Fibroblast of the conjunctiva (primary cell): Measurements from ENCODE around the gene EMP3.
"Not testable (repeated sequence)": the region's sequence is repeated elsewhere in the genome, so short reads cannot be mapped to it uniquely, and the experiment has no call there.

Source experiments
- DNase-seq: peaks from one replicate; pipeline ENCODE4 v3.0.0-alpha.2; 2010; ENCODE audit warnings: low read depth

Gene EMP3, protein sequence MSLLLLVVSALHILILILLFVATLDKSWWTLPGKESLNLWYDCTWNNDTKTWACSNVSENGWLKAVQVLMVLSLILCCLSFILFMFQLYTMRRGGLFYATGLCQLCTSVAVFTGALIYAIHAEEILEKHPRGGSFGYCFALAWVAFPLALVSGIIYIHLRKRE

GRCh38 chr19:48325265-48325910 is at the start of gene EMP3:
Gene EMP3 (plus strand): TSS chr19:48325552. CDS start chr19:48326845, 1,293 bp downstream.
- DNase-seq = peak; percentile 87

DNA sequence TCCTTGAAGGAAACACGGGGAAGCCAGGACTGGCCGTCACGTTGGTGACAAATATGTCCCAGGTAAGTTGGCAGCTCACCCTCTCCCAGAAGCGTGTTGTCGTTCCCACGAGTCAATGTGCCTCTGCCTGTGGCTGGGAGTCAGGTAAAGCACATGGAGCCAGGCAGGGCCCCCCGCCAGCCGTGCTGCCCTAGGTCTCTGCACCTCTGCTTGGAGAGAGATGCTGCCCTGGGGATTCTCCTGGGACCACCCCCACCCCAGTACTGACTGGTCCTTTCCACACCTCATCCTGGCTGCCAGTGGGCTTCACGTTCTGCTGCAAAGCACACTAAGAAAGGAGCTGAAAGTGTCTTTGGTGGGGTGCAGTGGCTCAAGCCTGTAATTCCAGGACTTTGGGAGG is 45.6 kb upstream of the EMP3 start:
- no peak for DNase-seq

GRCh38 chr19:48283908-48284307 is 41.4 kb upstream of the EMP3 start:
- DNase-seq = no peak

DNA sequence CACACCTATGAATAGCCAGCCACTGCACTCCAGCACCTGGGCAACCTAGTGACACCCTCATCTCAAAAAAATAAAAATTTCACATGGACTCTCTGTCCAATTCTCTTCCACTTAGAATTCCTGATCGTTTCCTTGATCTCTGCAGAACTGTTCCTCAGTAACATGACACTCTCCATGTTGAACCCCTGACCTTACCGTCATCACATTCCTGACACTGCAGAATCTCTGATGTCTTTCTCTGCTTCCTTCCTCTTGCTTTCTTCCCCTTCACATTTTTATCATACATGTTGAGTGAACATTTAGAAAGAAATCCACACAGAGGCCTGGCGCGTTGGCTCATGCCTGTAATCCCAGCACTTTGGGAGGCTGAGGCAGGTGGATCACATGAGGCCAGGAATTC is 40.5 kb upstream of the EMP3 start:
- DNase-seq = no peak

DNA sequence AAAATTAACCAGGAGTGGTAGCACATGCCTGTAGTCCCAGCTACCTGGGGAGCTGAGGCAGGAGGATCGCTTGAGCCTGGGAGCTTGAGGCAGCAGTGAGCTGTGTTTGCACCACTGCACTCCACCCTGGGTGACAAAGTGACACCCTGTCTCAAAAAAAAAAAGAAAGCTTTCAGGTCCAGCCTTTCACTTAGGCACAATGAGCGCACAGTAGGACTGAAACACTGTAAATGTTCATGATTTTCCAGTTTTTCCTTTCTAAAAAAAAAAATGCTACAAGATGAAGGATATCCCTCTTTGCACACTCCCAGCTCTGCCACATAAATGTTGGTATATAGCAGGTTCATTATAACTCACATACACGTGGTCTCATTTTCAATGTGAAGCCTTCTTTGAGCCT is 37.6 kb upstream of the EMP3 start:
- DNase-seq = no peak

- DNase-seq = no peak
These were observed 35.0 kb upstream of the EMP3 start for GRCh38 chr19:48290401-48290770.

- DNase-seq = peak; percentile 55
These were observed 34.4 kb upstream of the EMP3 start for GRCh38 chr19:48290771-48291488.

- not testable (repeated sequence) for DNase-seq
These were observed 33.9 kb upstream of the EMP3 start for GRCh38 chr19:48291489-48291815.

- no peak for DNase-seq
These were observed 32.6 kb upstream of the EMP3 start for GRCh38 chr19:48292798-48293197.

GRCh38 chr19:48295458-48295857 is 29.9 kb upstream of the EMP3 start:
- no peak for DNase-seq

DNA sequence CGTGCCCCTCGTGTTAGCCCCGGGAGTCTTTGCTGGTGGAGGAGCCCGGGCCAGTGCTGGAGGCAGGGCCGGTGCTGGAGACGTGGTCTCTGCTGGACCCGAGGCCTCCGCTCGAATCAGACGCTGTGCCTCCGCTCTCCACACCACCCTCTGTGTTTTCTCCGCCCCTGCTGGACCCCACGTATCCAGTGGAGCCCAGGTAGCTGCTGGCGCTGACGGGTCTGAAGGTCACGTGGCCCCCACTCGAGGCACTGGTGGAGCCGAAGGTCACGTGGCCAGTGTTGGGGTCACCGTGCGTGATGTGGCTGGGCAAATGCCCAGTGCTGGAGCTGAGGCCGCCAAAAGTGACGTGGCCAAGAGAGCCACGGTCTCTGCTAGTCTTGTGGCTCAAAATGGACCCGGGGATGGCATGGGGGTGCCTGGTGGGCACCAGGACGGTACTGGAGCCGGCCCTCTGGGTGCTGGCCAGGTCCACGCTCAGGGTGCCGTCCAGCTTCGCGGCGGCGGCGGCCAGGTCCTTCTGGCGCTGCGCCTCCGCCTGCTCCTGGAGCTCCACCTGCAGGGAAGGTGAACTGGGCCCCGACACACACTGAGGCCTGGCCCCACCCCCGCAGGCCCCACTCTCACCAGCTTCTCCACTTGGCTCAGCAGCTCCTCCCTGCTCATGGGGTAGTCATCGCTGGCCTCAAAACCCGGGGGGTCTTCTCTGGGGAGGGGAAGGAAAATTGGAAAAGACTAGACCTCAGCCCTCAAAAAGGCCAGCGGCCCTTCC is 28.2 kb upstream of the EMP3 start:
- no peak for DNase-seq

DNA sequence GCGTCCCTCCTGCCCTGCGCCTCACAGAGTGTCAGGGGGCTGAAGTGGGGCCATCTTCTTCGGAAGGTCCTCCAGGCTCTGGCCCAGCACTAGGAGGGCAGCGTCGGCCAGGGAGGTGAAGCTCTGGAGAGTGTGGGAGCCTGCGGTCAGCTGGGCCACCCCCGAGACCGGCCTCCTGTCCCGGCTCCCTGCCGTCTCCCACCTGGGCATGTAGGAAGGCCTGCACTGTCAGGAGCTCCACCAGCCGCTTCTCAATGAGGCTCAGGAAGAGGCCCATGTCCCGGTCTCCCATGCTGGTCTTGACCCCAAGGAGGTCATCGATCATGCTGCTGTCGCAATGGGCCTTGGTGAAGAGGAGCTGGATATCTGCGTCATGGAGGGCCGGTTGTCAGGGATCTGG is 27.4 kb upstream of the EMP3 start:
- DNase-seq = no peak

GRCh38 chr19:48301886-48302599 is 23.3 kb upstream of the EMP3 start:
- DNase-seq = no peak

- no peak for DNase-seq
These were observed 22.8 kb upstream of the EMP3 start for GRCh38 chr19:48302600-48302959.

DNA sequence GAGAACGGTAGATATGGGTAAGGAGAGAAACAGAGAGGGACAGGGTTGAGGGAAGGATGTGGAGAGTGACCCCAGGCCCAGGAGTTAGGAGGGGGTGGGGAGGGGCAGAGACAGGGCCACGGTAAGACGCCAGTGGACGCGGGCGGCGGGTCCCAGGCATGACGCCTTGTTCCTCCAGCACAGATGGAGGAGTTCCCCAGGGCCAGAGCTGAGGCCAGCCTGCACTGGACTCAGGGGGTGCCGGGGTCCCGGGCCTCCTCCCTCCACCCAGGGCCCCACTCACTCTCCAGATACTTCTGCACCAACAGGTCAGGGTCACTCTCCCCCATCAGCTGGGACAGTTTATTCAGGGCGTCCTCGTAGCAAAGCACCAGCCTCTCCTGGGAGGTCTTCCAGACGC is 22.0 kb upstream of the EMP3 start:
- DNase-seq = no peak

- no peak for DNase-seq
These were observed 21.5 kb upstream of the EMP3 start for GRCh38 chr19:48303866-48304265.

DNA sequence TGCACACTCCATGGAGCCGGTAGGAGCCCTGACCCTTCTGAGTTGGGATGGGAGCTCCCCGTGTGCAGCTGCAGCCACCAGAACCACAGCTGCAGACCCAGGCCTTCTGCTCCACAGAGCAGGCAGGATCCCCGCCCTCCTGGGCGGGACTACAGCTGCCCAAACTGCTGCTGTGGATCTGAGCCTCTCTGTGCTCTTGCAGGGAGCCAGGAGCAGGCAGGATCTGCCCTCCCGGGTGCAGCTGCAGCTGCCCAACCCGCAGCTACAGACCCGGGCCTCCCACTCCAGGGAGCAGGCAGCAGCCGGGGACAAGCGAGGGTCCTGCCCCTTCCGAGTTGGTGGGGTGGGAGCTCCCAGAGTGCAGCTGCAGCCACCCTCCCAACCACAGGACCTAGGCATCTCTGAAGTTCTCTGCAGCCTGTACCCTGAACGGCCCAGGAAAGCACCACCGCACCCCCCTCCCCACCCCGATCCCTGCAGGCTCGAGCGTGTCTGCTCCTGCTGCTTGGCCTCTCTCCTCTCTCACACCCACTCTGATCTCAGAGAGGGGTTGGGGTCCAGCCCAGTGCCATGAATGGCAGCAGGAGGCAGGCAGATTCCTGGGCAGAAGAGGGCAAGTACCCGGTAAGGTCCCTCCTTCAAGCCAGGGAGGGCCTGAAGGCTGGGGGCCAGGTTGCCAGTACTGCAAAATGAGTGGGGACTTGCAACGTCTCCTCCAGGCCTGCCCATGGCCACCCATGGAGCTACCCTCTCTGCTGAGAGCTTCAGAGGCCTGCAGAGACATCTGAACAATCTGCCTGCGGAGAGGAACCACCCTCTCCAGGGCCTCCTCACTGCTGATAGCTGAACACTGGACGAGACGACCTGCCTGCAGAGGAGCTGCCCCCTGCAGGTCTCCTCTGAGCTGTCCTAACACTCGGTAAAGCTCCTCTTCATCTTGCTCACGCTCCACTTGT is 16.4 kb upstream of the EMP3 start:
- DNase-seq = no peak

DNA sequence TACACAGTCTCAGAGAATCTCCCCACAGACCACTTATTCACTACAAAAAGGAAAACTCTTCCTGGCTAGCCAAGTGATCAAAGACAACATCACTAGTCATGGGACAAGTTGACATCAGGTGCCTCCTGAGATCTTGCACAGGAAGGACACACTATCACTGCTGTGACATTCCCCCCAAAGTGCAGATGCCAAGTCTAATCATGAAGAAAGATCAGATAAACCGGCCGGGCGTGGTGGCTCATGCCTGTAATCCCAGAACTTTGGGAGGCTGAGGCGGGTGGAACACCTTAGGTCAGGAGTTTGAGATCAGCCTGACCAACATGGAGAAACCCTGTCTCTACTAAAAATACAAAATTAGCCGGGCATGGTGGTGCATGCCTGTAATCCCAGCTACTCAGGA is 15.6 kb upstream of the EMP3 start:
- DNase-seq = not testable (repeated sequence)

DNA sequence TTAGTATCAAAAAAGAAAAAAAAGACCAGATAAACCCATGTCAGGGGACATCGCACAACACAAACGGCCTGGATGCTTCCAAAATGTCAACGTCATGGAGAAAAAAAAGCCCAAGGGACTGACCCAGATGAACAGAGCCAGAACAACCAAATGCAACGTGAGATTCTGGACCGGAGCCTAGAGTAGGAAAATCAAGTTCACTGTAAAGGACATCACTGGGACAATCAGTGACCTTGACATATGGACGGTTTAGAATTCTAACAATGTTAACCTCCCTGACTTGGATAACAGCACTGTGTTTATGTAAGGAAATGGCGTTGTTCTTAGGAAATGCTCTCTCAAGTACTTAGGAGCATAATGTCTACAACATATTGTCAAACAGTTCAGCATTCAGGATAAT is 15.1 kb upstream of the EMP3 start:
- no peak for DNase-seq

- DNase-seq = no peak
These were observed 14.0 kb upstream of the EMP3 start for GRCh38 chr19:48311384-48311783.

DNA sequence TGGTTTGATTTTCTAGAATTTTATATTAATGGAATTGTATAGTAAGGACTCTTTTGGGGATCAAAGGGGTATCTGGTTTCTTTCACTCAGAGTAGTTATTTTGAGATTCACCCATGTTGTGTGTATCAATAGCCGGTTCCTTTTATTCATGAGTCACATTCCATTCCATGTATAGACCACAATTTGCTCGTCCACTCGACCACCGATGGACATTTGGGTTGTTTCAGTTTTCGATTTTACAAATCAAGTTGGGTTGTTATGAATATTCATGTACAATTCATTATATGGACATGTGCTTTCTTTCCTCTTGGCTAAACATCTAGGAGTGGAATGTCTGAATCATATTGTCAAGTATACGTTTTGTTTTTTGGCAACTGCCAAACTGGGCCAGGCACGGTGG is 9.6 kb upstream of the EMP3 start:
- DNase-seq = no peak

GRCh38 chr19:48317708-48317960 is 7.7 kb upstream of the EMP3 start:
- not testable (repeated sequence) for DNase-seq
